CD4-positive, alpha-beta T cell treated with Interleukin-17A for 4 hours (primary cell): ENCODE results near the gene RNF207.
A peak's percentile ranks its signal among the peaks of the same experiment; 100 is the strongest.
"Not testable (repeated sequence)": the region's sequence is repeated elsewhere in the genome, so short reads cannot be mapped to it uniquely, and the experiment has no call there.

Experiments used
- DNase-seq: peaks from one replicate; pipeline ENCODE4 v3.0.0-alpha.2; 2020; ENCODE audit warnings: mixed read lengths

The RNF207 gene

DNA sequence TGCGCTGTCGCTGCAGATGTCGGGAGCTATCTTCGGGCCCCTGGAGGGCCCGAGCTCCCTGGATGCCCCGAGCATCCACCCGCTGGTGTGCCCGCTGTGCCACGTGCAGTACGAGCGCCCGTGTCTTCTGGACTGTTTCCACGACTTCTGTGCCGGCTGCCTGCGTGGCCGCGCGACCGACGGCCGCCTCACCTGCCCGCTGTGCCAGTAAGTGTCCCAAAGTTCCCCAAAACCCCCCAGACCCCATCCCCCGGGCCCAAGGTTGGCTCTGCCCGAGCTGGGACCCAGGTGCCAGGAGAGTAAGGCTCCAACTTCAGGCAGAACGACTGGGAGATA is 569 bp downstream of the RNF207 start:
- DNase-seq = no peak

DNA sequence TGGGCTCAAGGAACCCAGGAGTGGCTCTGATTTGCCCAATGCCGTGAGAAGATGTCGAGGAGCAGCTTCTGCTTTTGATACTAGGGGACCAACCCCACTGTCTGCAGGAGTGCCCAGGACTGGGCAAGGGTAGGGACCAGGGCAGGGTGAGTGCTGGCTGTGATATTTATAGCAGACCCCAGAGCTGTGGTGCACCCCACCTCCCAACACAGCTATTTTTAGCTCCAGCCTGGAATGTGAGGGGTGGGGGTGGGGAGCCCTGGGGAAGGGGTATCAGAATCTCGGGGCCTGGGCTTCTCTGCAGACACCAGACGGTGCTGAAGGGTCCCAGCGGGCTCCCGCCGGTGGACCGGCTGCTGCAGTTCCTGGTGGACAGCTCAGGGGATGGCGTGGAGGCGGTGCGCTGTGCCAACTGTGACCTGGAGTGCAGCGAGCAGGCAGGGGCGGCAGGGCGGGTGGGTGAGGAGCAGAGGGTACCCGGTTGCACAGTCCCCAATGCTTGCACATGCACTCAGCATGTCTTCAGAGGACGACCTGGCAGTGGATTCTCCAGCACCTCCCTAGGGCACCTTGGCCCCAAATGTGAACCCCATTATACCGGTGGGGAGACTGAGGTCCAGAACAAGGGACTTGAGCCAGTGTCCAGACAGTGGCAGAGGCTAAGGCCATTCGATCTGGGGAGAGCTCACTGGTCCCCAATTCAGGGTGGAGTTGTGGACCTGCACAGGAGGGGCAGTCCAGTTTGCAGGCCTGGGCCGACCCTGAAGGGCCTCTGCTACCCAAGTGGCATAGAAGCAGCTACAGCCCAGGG is 1.4 kb downstream of the RNF207 start:
- DNase-seq = no peak

DNA sequence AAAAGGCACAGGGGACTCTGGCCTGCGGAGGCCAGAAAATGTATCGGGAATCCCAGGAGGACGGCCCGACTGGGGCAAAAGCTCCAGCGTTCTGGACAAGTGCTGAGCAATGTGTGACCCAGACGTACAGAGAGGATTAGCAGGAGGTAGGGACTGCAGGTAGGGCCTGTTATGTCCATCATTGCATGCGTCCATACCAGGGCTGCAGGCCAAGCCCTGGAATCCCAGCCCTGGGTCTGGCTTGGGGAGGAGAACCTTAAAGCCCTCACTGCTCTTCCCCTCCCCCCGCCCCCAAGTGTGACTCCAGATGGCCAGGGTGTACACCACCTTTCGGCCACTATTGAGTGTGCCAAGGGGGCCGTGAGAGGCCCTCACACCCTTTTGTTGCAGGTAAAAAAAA is 2.0 kb downstream of the RNF207 start:
- DNase-seq = no peak

DNA sequence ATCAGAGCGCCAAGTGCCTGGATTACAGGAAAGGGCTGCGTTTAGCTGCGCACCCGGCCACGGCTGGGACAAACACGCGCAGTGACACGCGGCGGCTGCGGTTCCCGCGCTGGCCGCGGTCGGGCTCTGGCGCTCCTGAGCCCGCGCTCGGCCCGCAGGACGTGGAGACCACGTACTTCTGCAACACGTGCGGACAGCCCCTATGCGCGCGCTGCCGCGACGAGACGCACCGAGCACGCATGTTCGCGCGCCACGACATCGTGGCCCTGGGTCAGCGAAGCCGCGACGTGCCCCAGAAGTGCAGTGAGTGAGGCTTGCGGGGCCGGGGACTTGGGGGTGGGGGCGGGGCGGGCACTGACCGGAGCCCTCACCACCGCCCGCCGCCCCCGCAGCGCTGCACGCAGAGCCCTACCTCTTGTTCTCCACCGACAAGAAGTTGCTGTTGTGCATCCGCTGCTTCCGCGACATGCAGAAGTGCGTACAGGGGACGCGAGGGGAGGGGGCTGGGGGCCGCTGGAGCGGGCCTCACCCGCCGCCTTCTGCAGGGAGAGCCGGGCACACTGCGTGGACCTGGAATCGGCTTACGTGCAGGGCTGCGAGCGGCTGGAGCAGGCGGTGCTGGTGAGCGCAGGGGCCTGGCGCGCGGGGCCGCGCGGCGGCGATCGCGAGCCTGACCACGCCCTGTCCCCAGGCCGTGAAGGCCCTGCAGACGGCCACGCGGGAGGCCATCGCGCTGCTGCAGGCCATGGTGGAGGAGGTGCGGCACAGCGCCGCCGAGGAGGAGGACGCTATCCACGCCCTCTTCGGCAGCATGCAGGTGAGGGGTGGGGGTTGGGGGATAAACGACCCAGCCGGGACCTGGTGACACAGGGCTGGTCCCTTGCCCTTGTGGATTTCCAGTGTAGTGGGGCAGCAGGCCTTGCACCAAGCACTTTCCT is 3.1 kb downstream of the RNF207 start:
- DNase-seq = peak; percentile 35

DNA sequence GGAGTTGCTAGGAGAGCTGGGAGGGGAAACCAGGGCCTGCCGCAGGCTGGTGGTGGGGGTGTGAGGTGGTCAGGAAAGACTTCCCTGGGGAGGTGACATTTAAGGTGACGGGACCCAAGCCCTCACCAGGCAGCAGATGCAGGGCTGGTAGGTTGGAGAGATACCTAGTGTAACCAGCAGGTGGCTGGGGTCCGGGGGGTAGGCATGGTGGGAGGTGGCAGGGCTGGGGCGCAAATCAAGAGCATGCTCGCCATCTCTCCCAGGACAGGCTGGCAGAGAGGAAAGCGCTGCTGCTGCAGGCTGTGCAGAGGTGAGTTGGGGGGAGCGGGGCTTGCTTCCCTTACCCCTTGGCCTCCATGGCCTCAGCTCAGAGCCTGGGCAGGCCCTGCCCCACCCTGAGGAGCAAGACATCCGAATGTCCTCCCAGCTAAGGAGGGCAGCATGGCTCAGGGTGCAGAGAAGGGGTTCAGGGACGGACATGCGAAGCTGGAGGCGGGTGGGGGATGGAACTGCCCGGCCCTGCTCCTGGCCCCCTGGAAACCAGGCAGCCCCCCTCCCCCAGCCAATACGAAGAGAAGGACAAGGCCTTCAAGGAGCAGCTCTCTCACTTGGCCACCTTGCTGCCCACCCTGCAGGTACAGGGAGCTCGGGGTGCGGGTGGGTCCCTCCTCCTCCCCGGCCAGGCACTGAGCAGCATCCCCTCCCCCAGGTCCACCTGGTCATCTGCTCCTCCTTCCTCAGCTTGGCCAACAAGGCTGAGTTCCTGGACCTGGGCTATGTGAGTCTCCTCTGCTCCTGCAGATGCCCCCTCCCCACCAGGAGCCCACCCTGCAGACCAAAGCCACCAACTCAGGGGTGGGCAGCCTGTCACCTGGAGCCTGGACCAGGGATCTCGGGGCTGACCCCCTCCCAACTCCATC is 4.0 kb downstream of the RNF207 start:
- peak; percentile 7 for DNase-seq

DNA sequence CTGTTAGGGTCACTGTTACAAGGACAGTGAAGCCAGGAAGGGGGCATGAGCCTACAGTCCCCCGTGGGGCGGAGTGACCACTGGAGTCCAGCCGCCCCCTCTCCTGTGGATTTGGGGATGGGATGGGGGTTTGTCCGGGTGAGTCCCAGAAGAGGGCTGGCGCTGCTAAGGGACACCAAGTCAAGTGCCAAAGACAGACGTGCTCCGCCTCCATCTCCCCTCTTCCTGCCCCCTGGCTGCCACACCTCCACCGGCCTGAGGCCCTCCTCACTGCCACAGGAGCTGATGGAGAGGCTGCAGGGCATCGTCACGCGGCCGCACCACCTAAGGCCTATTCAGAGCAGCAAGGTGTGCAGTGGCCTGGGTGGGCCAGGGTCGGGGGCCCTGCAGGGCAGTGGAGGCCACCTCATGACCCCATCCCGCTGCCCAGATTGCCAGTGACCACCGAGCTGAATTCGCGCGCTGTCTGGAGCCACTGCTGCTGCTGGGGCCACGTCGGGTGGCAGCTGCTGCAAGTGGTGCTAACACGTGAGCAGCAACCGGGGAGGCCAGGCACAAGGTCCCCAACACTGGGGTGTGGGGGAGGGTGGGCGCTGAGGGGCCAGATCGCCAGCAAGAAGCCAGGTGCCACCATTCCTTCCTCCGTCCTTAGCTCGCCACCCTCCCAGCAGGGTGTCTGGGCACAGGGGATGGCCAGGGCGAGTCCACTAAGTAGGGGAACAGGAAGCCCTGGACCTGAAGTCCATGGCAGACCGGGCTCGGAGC is 4.9 kb downstream of the RNF207 start:
- DNase-seq = no peak

DNA sequence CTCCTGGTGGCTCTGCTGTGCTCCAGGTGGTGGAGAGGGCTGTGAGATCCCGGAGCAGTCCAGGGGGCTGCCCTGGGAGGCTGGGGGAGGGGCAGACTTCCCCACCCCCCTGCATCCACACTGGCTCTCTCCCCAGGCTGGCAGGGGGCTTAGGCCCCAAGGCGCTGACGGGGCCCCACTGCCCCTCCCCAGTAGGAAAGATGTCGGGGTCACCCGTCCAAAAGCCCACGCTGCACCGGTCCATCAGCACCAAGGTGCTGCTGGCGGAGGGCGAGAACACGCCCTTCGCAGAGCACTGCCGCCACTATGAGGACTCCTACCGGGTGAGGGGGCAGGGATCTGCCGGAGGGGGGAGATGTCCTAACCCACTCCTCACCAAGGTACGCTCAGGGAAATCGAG is 5.8 kb downstream of the RNF207 start:
- DNase-seq = no peak

DNA sequence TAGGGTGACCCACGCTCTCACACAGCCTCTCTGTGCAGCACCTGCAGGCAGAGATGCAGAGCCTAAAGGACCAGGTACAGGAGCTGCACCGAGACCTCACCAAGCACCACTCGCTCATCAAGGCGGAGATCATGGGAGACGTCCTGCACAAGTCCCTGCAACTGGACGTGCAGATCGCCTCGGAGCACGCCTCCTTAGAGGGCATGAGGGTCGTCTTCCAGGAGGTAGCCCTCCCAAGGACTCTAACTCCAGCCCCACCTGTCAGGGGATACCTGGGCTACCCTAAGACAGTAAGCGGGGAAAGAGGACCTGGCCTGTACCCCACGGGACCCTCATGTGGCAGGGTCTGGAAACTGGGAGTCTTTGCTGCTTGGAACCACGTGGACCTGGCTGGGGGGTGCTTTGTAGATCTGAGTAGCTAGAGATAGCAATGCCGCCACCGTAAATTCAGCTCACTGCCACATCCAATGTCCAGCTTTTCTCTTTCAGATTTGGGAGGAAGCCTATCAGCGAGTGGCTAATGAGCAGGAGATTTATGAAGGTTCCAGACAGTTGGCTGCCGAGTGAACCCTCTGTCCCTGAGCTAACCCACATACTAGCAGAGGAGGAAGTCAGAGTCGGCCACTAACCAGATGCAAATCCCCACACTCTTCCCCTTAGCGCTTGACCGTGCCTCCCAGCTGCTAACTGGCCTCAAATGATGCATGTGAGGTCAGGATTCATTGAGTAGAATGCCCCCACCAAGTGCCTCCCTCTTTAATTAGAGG is 6.5 kb downstream of the RNF207 start:
- DNase-seq = no peak

DNA sequence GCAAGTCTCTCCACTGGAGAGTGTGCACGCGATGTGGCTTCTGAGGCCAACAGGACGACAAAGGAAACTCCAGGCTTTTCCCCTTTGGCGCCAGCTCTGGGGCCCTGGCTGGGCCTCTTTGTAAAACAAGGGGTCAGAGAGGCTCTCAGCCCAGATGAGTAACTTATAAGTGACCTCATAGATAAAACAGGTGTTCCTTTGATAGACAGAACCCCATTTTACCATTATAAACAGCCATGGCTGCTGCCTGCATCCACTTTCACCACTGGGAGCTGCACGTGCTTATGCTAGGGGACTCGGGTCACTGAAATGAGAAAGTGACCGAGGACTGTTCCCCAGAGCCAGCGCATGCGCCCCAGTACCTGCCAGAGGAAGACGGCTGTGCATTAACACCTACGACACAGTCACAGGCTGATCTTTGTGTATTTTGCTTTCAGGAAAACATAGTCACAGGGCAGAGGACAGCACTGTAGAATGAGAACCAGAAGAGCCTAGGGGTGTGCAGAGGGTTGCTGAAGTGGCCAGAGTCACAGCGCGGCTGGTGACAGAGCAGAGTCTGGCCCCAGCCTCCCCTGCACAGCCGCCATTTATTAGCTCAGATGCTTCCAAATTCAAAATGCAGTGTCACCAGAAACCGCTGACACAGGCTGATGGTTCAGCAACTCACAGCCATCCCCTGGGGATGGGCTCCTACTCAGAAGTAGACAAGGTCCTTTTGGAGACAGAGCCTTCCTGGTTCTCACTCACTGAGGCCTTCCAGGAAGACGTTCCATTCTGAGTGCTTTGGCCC is 12.7 kb downstream of the RNF207 start:
- DNase-seq = no peak

DNA sequence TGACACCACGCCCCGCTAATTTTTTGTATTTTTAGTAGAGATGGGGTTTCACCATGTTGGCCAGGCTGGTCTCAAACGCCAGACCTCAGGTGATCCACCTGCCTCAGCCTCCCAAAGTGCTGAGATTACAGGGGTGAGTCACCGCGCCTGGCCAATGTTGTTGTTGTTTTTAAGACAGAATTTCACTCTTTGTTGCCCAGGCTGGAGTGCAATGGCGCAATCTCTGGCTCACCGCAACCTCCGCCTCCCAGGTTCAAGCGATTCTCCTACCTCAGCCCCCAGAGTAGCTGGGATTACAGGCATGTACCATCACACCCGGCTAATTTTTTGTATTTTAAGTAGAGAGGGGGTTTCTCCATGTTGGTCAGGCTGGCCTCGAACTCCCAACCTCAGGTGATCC is 13.7 kb downstream of the RNF207 start:
- DNase-seq = not testable (repeated sequence)

DNA sequence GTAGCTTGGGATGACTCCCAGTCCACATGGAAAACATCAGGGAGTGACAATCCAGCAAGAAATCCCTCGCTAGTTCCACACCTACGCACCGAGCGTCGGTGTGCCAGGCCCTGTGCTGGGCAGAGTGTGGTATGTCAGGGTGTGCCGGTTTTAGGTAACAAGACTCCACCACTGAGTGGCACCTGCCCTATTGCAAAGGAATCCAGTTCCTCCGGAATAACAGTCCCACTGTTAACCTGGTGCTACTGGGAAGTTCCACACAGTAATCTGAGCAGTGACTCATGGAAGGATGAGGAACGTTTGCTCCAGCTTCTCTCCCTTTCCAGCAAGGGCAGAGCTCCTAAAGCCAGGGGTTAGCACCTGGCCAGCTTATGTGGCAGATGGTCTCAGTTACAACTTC is 14.3 kb downstream of the RNF207 start:
- no peak for DNase-seq

DNA sequence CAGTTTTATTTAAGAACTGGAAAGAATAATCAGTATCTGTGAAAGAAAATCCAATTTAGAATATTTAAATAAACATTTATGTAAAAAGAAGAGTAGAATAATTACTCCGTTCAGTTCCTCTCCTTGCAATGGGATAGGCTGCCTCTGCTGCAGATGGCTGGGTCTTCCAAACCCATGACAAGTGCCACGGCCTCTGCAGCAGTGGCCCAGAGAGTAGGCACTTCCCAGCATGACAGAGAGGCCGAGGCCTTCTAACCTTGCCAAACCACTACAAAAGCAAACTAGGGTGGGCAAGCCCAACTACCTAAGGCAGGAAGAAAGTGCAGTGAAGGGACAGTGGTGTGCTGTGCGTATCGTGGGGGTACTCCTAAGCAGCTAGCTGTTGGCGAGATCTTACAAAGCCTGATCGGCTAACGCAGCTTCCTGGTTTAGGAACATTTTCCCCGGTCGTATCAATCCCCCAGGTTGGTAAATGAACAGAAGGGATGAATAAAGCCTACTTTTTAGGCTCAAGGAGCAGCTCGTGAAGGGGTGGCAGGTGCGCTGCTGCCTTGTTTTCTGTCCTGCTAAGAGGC is 15.4 kb downstream of the RNF207 start:
- DNase-seq = no peak

DNA sequence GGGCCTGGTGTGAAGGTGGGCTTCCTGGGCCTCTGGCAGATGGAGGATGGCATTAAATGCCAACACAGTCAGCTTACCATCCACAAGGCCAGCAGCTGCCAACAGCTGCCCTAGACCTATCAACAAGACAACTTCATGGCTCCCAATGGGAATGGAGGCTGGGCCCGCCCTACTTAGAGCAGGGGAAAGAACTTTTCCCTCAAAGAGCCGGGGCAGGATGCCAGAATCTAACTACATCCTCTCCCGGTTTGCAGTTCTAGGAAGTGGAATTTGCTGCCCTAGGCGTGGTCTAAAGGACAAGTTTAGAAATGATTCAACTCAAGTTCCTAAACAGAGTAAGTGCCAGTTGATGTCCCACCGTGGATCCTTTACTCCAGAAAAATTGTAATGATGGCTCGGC is 16.7 kb downstream of the RNF207 start:
- DNase-seq = no peak

DNA sequence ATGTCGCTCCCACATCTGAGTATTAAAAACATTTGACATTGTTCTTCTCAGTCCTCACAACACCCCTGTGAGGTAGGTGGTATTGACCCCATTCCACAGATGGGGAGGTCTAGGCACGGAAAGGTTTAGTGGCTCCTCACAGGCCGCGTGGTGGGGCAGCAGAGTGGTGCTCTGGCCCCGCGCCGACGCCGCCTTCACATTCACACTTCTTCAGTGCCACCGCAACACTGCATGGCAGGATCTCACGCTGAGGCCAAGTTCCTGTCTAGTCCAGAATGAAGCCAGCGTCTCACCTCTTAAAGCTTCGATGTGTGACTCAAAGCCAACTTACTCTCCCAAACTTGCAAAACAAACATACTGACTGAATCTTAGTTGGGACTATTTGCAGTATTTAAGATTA is 17.7 kb downstream of the RNF207 start:
- DNase-seq = no peak

DNA sequence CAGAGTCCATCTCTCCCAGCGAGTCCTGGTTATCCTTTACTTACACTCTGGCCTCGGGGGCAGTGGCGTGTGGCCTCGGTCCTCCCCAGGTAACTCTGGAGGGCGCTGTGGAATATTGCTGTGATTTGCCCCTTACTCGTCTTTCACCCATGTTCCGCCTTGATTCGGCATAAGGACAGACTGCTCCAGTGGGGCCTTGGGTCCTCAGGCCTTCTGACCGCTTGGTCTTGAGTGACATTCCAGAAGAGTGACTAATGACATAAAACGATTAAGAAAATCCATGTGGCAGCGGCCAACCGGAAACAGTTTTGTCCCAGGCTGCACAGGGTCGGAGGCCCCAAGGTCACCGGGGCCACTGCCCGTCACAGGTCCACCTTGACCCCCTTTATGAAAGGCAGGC is 18.8 kb downstream of the RNF207 start:
- DNase-seq = no peak

DNA sequence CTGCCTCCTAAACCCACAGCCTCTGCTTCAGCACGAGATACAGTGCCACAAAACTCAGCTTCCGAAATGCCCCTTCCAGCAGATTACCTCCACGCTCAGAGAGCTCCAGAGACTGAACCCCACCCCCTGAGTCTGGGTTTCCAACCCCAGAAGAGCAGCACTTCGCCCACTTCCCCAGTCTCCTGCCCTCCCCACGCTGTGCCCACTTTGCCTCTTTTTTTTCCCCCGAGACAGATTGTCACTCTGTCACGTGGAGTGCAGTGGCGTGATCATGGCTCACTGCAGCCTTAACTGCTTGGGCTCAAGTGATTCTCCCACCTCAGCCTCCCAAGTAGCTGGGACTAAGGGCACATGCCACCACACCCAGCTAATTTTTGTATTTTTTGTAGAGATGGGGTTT is 19.7 kb downstream of the RNF207 start:
- DNase-seq = no peak

DNA sequence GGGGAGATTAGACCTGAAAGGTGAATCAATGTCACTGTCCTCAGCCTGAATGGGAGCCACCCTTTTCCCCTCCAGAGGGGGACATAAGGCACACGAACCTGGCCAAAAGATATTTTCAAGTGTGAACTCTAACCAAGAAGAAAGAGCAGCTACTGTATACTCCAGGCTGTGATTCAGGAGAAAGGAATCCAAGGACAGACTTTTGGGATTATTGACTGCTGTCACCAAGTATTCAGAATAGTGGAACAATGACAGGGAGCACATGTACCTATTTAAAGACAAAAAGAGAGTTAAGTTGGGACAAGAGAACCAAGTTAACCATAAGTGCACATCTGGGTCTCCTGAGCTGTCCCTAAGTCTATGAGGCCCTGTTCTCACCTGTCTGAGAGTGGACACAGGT is 27.5 kb downstream of the RNF207 start:
- no peak for DNase-seq

DNA sequence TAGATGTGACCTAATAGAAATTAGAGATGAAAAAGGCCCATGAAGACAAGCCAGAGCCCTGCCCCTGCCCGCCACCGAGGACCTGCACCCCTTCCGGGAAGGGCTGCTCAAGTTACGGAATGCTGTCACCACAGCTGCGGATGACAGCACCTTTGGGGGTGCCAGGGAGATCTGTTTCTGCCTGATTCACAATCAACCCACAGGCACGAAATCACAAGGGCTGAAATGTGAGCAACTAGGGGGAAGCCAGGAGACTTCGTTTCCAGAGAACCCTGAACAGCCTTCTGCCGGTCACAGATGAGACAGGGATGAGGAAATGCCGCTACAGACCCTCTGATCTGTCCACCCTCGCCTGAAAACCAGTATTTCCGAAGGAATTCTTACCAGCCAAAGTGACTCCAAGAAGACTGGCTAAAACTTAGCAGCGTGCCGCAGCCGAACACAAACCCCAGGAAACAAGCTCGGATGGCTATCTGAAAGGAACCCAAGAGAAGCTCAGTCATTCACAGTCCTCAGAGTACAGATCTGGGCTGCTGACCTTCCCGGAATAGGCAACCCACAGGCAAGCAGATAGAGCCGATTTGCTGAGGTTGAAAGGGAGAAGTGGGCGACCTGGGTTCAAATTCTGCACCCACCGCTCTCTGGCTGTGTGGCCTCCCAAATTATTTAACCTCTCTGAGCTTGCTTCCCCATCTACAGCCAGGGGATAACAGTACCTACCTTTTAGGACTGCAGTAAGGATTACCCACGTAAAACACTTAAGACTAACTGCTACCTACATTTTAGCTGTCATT is 28.8 kb downstream of the RNF207 start:
- no peak for DNase-seq

DNA sequence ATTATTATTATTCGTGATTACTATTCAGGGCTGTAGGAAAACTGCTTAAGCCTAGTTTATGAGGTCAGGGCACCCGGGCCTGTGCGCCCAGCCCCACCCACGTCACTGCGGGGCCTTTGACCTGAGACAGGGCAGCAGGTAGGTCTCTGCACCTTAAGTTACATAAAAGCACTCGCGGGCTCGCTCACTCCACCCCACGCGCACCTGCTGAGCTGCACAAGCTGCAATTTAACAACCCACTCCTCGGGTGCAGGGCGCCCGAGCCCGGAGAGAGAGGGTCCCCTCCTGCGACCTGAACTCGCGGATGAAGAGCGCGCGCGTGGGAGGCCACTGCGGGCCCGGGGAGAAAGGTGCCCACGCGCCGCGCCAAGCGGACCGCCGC is 29.4 kb downstream of the RNF207 start:
- peak; percentile 36 for DNase-seq
